H9 (cell line): Measurements from ENCODE around the gene CNOT11. TPM values are rescaled to one million over a fixed set of nuclear protein-coding genes. Genes with fewer than 3 reads are reported as not detected.

Experiments used
- DNase-seq: peaks from one replicate; pipeline ENCODE4 v3.0.0-alpha.2; 2017
- H2AFZ ChIP-seq: one replicate; pipeline ENCODE4 v1.6.1; 2013; ENCODE audit warnings: mild to moderate bottlenecking, low read length, control low read depth, moderate library complexity
- H2AK5ac ChIP-seq: 2 replicates; pipeline ENCODE4 v1.6.1; 2013; ENCODE audit warnings: low read length, control low read depth, mixed read lengths; ENCODE audit not compliant: insufficient read length
- H2BK120ac ChIP-seq: one replicate; pipeline ENCODE4 v1.6.1; 2013; ENCODE audit warnings: low read depth, mild to moderate bottlenecking, low read length, control low read depth, inconsistent platforms; ENCODE audit not compliant: poor library complexity, severe bottlenecking
- H2BK12ac ChIP-seq: 2 replicates; pipeline ENCODE4 v1.6.1; 2013; ENCODE audit warnings: low read length, control low read depth, mixed read lengths, low read depth; ENCODE audit not compliant: insufficient read length
- H2BK15ac ChIP-seq: 2 replicates; pipeline ENCODE4 v1.6.1; 2013; ENCODE audit warnings: low read depth, low read length, control low read depth
- H2BK20ac ChIP-seq: one replicate; pipeline ENCODE4 v1.6.1; 2013; ENCODE audit warnings: low read depth, mild to moderate bottlenecking, low read length, control low read depth, inconsistent platforms; ENCODE audit not compliant: poor library complexity, severe bottlenecking
- H2BK5ac ChIP-seq: 2 replicates; pipeline ENCODE4 v1.6.1; 2013; ENCODE audit warnings: low read length, control low read depth, mixed read lengths; ENCODE audit not compliant: insufficient read length
- H3K14ac ChIP-seq: 2 replicates; pipeline ENCODE4 v1.6.1; 2013; ENCODE audit warnings: low read length, control low read depth; ENCODE audit not compliant: insufficient read depth
- H3K18ac ChIP-seq: 2 replicates; pipeline ENCODE4 v1.6.1; 2013; ENCODE audit warnings: low read depth, mild to moderate bottlenecking, mixed read lengths, low read length, control low read depth; ENCODE audit not compliant: insufficient read length
- H3K23ac ChIP-seq: 2 replicates; pipeline ENCODE4 v1.6.1; 2013; ENCODE audit warnings: low read length, control low read depth, mixed read lengths, low read depth; ENCODE audit not compliant: insufficient read length
- H3K23me2 ChIP-seq: 2 replicates; pipeline ENCODE4 v1.6.1; 2013; ENCODE audit warnings: low read depth, mild to moderate bottlenecking, mixed read lengths, low read length, control low read depth; ENCODE audit not compliant: insufficient read length, poor library complexity, severe bottlenecking
- H3K27ac ChIP-seq: 2 replicates; pipeline ENCODE4 v1.5.1; 2013; ENCODE audit warnings: low read length, control low read depth, mixed read lengths, low read depth; ENCODE audit not compliant: insufficient read length
- H3K27me3 ChIP-seq: 2 replicates; pipeline ENCODE4 v1.6.1; 2013; ENCODE audit warnings: low read length, control low read depth, inconsistent platforms; ENCODE audit not compliant: insufficient read depth
- H3K4ac ChIP-seq: 2 replicates; pipeline ENCODE4 v1.6.1; 2013; ENCODE audit warnings: low read depth, mild to moderate bottlenecking, control low read depth, inconsistent platforms, low read length, moderate library complexity
- H3K4me1 ChIP-seq: 2 replicates; pipeline ENCODE4 v1.6.1; 2013; ENCODE audit warnings: low read length, control low read depth, inconsistent platforms; ENCODE audit not compliant: insufficient read depth
- H3K4me2 ChIP-seq: 2 replicates; pipeline ENCODE4 v1.6.1; 2013; ENCODE audit warnings: low read length, control low read depth, mixed read lengths; ENCODE audit not compliant: insufficient read length, insufficient read depth
- H3K56ac ChIP-seq: 2 replicates; pipeline ENCODE4 v1.6.1; 2013; ENCODE audit warnings: low read depth, mild to moderate bottlenecking, mixed read lengths, low read length, control low read depth; ENCODE audit not compliant: insufficient read length
- H3K79me1 ChIP-seq: 2 replicates; pipeline ENCODE4 v1.6.1; 2013; ENCODE audit warnings: low read depth, mild to moderate bottlenecking, moderate library complexity, low read length, control low read depth, inconsistent platforms; ENCODE audit not compliant: insufficient read depth, poor library complexity, severe bottlenecking
- H3K79me2 ChIP-seq: 2 replicates; pipeline ENCODE4 v1.6.1; 2013; ENCODE audit warnings: low read length, control low read depth, inconsistent platforms; ENCODE audit not compliant: insufficient read depth
- H3K9ac ChIP-seq: 2 replicates; pipeline ENCODE4 v1.6.1; 2013; ENCODE audit warnings: low read length, control low read depth, mixed read lengths; ENCODE audit not compliant: insufficient read length; ENCODE audit errors: extremely low read depth
- H3K9me3 ChIP-seq: one replicate; pipeline ENCODE4 v1.6.1; 2013; ENCODE audit warnings: low read depth, low read length, inconsistent platforms; ENCODE audit not compliant: control insufficient read depth
- H3T11ph ChIP-seq: one replicate; pipeline ENCODE4 v1.6.1; 2013; ENCODE audit warnings: mild to moderate bottlenecking, low read length, control low read depth, inconsistent platforms
- H4K20me1 ChIP-seq: one replicate; pipeline ENCODE4 v1.6.1; 2013; ENCODE audit not compliant: control insufficient read depth, insufficient read length, insufficient read depth
- H4K5ac ChIP-seq: 2 replicates; pipeline ENCODE4 v1.6.1; 2013; ENCODE audit warnings: low read depth, mild to moderate bottlenecking, mixed read lengths, low read length, control low read depth; ENCODE audit not compliant: insufficient read length
- H4K8ac ChIP-seq: replicated peaks from 2 replicates; pipeline ENCODE4 v1.6.1; 2013; ENCODE audit warnings: low read length, control low read depth, mixed read lengths, low read depth; ENCODE audit not compliant: insufficient read length
- H4K91ac ChIP-seq: 2 replicates; pipeline ENCODE4 v1.6.1; 2013; ENCODE audit warnings: low read depth, mild to moderate bottlenecking, moderate library complexity, mixed read lengths, low read length, control low read depth; ENCODE audit not compliant: insufficient read length
- H3K27ac Mint-ChIP-seq, 3 experiments: 2 replicates in 2 of 3; 3 replicates in 1 of 3; pipeline ENCODE4 v1.8.0; 2020 to 2021; ENCODE audit warnings: mixed read lengths in 3 of 3, mild to moderate bottlenecking in 1 of 3, moderate library complexity in 1 of 3
- H3K27me3 Mint-ChIP-seq: 2 replicates; pipeline ENCODE4 v1.8.0; 2021; ENCODE audit warnings: low read depth, mild to moderate bottlenecking, moderate library complexity, mixed read lengths
- H3K36me3 Mint-ChIP-seq, 3 experiments: 2 replicates in 2 of 3; 3 replicates in 1 of 3; pipeline ENCODE4 v1.8.0; 2020 to 2021; ENCODE audit warnings: low read depth in 3 of 3, mixed read lengths in 3 of 3; ENCODE audit not compliant: insufficient read depth in 1 of 3
- H3K4me1 Mint-ChIP-seq, 2 experiments: 2 replicates each; pipeline ENCODE4 v1.8.0; 2020; ENCODE audit warnings: mixed read lengths in 2 of 2
- H3K4me3 Mint-ChIP-seq, 2 experiments: 2 replicates in 1 of 2; 3 replicates in 1 of 2; pipeline ENCODE4 v1.8.0; 2020 to 2021; ENCODE audit warnings: mild to moderate bottlenecking in 2 of 2, mixed read lengths in 2 of 2, moderate library complexity in 1 of 2
- H3K9me3 Mint-ChIP-seq, 2 experiments: 2 replicates in 1 of 2; 3 replicates in 1 of 2; pipeline ENCODE4 v1.8.0; 2020; ENCODE audit warnings: mild to moderate bottlenecking in 2 of 2, mixed read lengths in 2 of 2, moderate library complexity in 1 of 2
- WGBS: extraction: QIAGEN DNeasy Blood & Tissue Kit; methylation state at CpG from one replicate; pipeline ENCODE4 v1.1.7; 2013; ENCODE audit warnings: missing lambda C conversion rate, low lambda C conversion rate, mixed read lengths; ENCODE audit not compliant: insufficient read length; ENCODE audit errors: extremely low coverage; 5-methylcytosine and 5-hydroxymethylcytosine counted together
- total RNA-seq: library from RNA; stranded (reverse); gene quantifications from 2 replicates; pipeline ENCODE4 v1.2.1, GENCODE V29; 2021
- TF ChIP-seq, protein P1 (sequence below): fragments of 200-600 bp; sonication (generic); conservative IDR thresholded peaks from 3 replicates; pipeline ENCODE4 v1.8.0; 2021; ENCODE audit warnings: antibody characterized with exemption, mild to moderate bottlenecking

CNOT11 gene
- total RNA-seq, 1 experiment from 2014 or later, result 46.8 TPM

DNA sequence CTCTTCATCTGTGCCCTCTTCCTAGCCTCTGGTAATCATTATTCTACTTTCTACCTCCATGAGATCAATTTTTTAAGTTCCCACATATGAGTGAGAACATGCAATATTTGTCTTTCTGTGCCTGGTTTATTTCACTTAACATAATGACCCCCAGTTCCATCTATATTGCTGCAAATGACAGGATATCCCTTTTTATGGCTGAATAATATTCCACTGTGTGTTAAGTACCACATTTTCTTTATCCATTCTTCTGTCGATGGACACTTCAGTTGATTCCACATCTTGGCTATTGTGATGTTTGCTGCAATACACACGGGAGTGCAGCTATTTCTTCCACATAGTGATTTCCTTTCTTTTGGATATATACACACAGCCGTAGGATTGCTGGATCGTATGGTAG is 43.9 kb upstream of the CNOT11 start:
- TF ChIP-seq, protein P1, sequence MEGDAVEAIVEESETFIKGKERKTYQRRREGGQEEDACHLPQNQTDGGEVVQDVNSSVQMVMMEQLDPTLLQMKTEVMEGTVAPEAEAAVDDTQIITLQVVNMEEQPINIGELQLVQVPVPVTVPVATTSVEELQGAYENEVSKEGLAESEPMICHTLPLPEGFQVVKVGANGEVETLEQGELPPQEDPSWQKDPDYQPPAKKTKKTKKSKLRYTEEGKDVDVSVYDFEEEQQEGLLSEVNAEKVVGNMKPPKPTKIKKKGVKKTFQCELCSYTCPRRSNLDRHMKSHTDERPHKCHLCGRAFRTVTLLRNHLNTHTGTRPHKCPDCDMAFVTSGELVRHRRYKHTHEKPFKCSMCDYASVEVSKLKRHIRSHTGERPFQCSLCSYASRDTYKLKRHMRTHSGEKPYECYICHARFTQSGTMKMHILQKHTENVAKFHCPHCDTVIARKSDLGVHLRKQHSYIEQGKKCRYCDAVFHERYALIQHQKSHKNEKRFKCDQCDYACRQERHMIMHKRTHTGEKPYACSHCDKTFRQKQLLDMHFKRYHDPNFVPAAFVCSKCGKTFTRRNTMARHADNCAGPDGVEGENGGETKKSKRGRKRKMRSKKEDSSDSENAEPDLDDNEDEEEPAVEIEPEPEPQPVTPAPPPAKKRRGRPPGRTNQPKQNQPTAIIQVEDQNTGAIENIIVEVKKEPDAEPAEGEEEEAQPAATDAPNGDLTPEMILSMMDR, result no peak
- no peak overlapping the region for H3K4me3 Mint-ChIP-seq
- 0 out of 2 replicates have a peak, but pooled peaks cover 2% of the 10 kb centered on the region for H3K27me3 Mint-ChIP-seq
- H2BK5ac ChIP-seq, result no peak overlapping the region
- H3K4ac ChIP-seq, result no peak overlapping the region
- no peak overlapping the region for H4K8ac ChIP-seq
- no peak overlapping the region for H3T11ph ChIP-seq
- H3K27ac Mint-ChIP-seq, result no peak overlapping the region
- H3K9me3 Mint-ChIP-seq, result peaks cover 5 to 9% of the 10 kb centered on the region in 2 experiments
- no peak overlapping the region for H3K27ac ChIP-seq
- no peaks in the 10 kb centered on the region for H3K23me2 ChIP-seq
- H4K5ac ChIP-seq, result no peak overlapping the region
- no peak overlapping the region for H2AK5ac ChIP-seq
- no peak overlapping the region for H3K23ac ChIP-seq
- no peak overlapping the region for H3K4me2 ChIP-seq
- no peak overlapping the region for H3K18ac ChIP-seq
- H2AFZ ChIP-seq, result no peak overlapping the region
- H3K9me3 ChIP-seq, result no peaks in the 10 kb centered on the region
- no peaks in the 10 kb centered on the region for H3K79me1 ChIP-seq
- H4K20me1 ChIP-seq, result no peaks in the 10 kb centered on the region
- no peak overlapping the region for H3K56ac ChIP-seq
- no peaks in the 10 kb centered on the region for H3K27me3 ChIP-seq
- H3K14ac ChIP-seq, result no peak overlapping the region
- no peak overlapping the region for H4K91ac ChIP-seq
- H3K79me2 ChIP-seq, result no peaks in the 10 kb centered on the region
- no CpG with 5 or more reads among the region's 4 CpGs for WGBS
- no peak overlapping the region for H2BK12ac ChIP-seq
- H3K4me1 Mint-ChIP-seq, result peaks cover 1% of the 10 kb centered on the region in 2 experiments; a peak in 1 of 4 replicates
- DNase-seq, result no peak
- no peak overlapping the region for H2BK20ac ChIP-seq
- no peak overlapping the region for H2BK120ac ChIP-seq
- peaks cover 0 to 4% (median 0%) of the 10 kb centered on the region in 3 experiments; a peak in 2 of 7 replicates for H3K36me3 Mint-ChIP-seq
- H3K4me1 ChIP-seq, result no peaks in the 10 kb centered on the region
- no peak overlapping the region for H3K9ac ChIP-seq
- no peak overlapping the region for H2BK15ac ChIP-seq
